Sigmoid colon (tissue), 7 donors: ENCODE results near the gene RASL10A. TPM values are rescaled to one million over a fixed set of nuclear protein-coding genes. Genes with fewer than 3 reads are reported as not detected.
A peak's percentile ranks its signal among the peaks of the same experiment; 100 is the strongest.

Experiments used
- DNase-seq: peaks from one replicate; pipeline ENCODE4 v3.0.0-alpha.2; 2019
- H3K27ac ChIP-seq, 4 donors: fragments of 200-600 bp; sonication (generic); one replicate each; pipeline ENCODE4 v1.5.1; 2016 to 2019; ENCODE audit warnings: mild to moderate bottlenecking in 1 of 4
- H3K27me3 ChIP-seq, 3 donors: fragments of 200-600 bp; sonication (generic); one replicate each; pipeline ENCODE4 v1.5.1; 2019; ENCODE audit warnings: mild to moderate bottlenecking in 1 of 3
- H3K36me3 ChIP-seq, 4 donors: fragments of 200-600 bp; sonication (generic); one replicate each; pipeline ENCODE4 v1.5.1; 2016 to 2019
- H3K4me1 ChIP-seq, 4 donors: fragments of 200-600 bp; sonication (generic); one replicate each; pipeline ENCODE4 v1.5.1; 2017 to 2019
- H3K4me3 ChIP-seq, 4 donors: fragments of 200-600 bp; sonication (generic); one replicate each; pipeline ENCODE4 v1.5.1; 2017 to 2019; ENCODE audit warnings: mild to moderate bottlenecking in 2 of 4, moderate library complexity in 1 of 4
- H3K9me3 ChIP-seq, 4 donors: fragments of 200-600 bp in 3 of 4; sonication (generic) in 3 of 4; one replicate each; pipeline versions ENCODE4 v1.5.1 to v1.6.1; 2013 to 2019
- EP300 ChIP-seq, 4 donors: sonication (generic); formaldehyde crosslinking; IDR thresholded peaks; one replicate each; pipeline ENCODE4 v1.6.1; 2017; ENCODE audit warnings: antibody characterized with exemption in 4 of 4
- POLR2A ChIP-seq, 2 donors: fragments of 450-650 bp; IDR thresholded peaks; one replicate each; pipeline ENCODE4 v1.6.1; 2016; ENCODE audit warnings: antibody characterized with exemption in 2 of 2, mild to moderate bottlenecking in 2 of 2, moderate library complexity in 2 of 2
- POLR2AphosphoS5 ChIP-seq, 4 donors: sonication (generic); formaldehyde crosslinking; IDR thresholded peaks; one replicate each; pipeline ENCODE4 v1.6.1; 2017; ENCODE audit warnings: antibody characterized with exemption in 4 of 4
- WGBS, 2 donors: extraction: QIAGEN DNeasy Blood & Tissue Kit; methylation state at CpG; one replicate each; pipeline ENCODE4 v1.1.7; 2013; 5-methylcytosine and 5-hydroxymethylcytosine counted together
- intact Hi-C: fragments of 100-400 bp; cut with DNase I; formaldehyde crosslinking; loops from one replicate; pipeline ENCODE4 v1.15.1; 2023
- polyA plus RNA-seq, 3 donors: library from polyadenylated mRNA; stranded (reverse); fragments of 200-250 nt; gene quantifications; one replicate each; pipeline ENCODE4 v1.2.3, GENCODE V29; 2013
- total RNA-seq, 4 donors: library from RNA; depleted of rRNA; stranded (reverse); fragments of >200 nt; gene quantifications; one replicate each; pipeline ENCODE4 v1.1.0, GENCODE V29; 2016
- TF ChIP-seq, protein P1 (sequence below), 4 experiments: fragments of 450-650 bp in 3 of 4; fragments of 200-600 bp in 1 of 4; IDR thresholded peaks; one replicate each; pipeline ENCODE4 v1.5.1; 2016 to 2019; ENCODE audit warnings: antibody characterized with exemption in 4 of 4, mild to moderate bottlenecking in 3 of 4, moderate library complexity in 2 of 4
- donor health status: healthy with polysubstance abuse.
- donor health status: Bipolar disorder and iron deficiency.
- donor health status: healthy.

RASL10A gene
- total and polyA plus RNA-seq, 7 donors, result 0.33 to 3.0 (median 1.4) TPM; not detected in 2

DNA sequence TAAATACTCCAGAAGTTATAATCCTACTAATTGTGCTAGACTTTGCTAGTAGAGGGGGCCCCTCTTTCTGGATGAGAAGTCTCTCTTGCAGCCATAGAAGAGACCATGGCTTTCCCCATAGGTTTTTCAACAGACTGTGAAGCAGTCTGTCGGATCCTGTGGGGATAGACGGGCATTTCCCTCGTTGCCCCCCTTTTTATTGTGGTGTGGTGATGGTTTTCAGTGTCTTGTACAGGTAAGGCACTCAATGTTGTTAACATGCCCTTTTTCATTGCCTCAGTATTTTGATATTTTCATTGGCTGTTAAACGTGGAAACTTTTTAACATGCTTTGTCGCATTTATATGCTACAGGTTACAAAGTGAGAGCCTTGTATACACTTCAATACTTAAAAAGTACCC, 25.4 kb downstream of the RASL10A start:
- WGBS, 2 donors, result 67 to 77% methylated on average over 5 of the region's 5 CpGs
- Histone ChIP-seq H3K27ac (no peak overlapping the region), H3K27me3 (no peaks in the 10 kb centered on the region), H3K4me3 (no peak overlapping the region), H3K4me1 (peaks cover 0 to 16% (median 6%) of the 10 kb centered on the region in 4 donors), H3K36me3 (peaks cover 24 to 100% (median 82%) of the 10 kb centered on the region in 4 donors), H3K9me3 (no peaks in the 10 kb centered on the region)
- no peak for DNase-seq
- intact Hi-C loops, result no loop called here
- TF ChIP-seq POLR2A (IDR thresholded peaks at IDR 0.05) (no peak), POLR2AphosphoS5 (IDR thresholded peaks at IDR 0.05) (no peak), EP300 (IDR thresholded peaks at IDR 0.05) (no peak)
- TF ChIP-seq, protein P1, sequence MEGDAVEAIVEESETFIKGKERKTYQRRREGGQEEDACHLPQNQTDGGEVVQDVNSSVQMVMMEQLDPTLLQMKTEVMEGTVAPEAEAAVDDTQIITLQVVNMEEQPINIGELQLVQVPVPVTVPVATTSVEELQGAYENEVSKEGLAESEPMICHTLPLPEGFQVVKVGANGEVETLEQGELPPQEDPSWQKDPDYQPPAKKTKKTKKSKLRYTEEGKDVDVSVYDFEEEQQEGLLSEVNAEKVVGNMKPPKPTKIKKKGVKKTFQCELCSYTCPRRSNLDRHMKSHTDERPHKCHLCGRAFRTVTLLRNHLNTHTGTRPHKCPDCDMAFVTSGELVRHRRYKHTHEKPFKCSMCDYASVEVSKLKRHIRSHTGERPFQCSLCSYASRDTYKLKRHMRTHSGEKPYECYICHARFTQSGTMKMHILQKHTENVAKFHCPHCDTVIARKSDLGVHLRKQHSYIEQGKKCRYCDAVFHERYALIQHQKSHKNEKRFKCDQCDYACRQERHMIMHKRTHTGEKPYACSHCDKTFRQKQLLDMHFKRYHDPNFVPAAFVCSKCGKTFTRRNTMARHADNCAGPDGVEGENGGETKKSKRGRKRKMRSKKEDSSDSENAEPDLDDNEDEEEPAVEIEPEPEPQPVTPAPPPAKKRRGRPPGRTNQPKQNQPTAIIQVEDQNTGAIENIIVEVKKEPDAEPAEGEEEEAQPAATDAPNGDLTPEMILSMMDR (IDR thresholded peaks at IDR 0.05), result no peak

DNA sequence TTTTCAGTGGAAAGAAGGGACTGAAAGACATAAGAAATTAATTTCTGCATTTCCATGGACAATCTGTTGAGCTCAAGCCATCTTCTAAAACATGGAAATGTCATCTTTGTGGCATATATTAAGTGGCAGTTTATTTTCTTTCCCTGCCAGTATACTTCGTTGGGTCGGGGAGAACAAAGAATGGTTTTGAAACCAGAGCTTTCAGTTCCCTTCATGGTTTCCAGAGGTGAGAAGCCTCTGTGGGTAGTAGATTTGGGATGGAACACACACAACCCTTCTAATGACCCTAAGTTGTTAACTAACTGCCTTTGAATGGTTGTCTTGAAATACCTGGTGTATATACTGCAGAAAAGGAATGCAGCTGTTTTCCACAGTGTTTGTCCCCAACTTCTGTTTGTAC, 26.7 kb downstream of the RASL10A start:
- Histone ChIP-seq H3K27ac (no peak overlapping the region), H3K27me3 (no peaks in the 10 kb centered on the region), H3K4me1 (peaks cover 0 to 16% (median 6%) of the 10 kb centered on the region in 4 donors), H3K4me3 (no peak overlapping the region), H3K9me3 (no peaks in the 10 kb centered on the region), H3K36me3 (peaks cover 30 to 100% (median 83%) of the 10 kb centered on the region in 4 donors)
- intact Hi-C loops, result no loop called here
- 54 to 57% methylated on average over 2 of the region's 2 CpGs for WGBS, 2 donors
- DNase-seq, result no peak
- TF ChIP-seq EP300 (IDR thresholded peaks at IDR 0.05), result no peak

DNA sequence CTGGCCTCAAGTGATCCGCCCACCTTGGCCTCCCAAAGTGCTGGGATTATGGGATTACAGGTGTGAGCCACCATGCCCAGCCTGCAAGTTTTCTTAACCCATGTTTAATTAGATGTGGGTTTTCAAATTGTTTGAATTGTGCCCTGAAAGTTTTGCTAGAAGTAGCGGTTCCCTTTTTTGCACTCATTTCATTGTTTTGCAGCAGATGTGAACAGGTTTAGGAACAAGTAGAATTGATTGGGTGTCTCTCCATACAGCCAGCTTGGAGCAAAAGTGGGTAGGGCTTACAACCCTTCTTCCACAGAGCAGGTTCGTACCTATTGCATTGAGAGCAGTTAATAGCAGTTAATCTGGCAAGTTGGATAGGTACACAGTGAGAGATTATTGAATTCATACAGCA, 31.3 kb downstream of the RASL10A start:
- no peaks in the 10 kb centered on the region for H3K27me3 ChIP-seq
- H3K4me1 ChIP-seq, result peaks cover 0 to 7% (median under 1%) of the 10 kb centered on the region in 4 donors
- no peak for DNase-seq
- TF ChIP-seq, protein P1 (IDR thresholded peaks at IDR 0.05), result no peak
- no peak for TF ChIP-seq POLR2A (IDR thresholded peaks at IDR 0.05)
- H3K36me3 ChIP-seq, result peaks cover 46 to 100% (median 88%) of the 10 kb centered on the region in 4 donors
- intact Hi-C loops, result no loop called here
- H3K27ac ChIP-seq, result no peak overlapping the region
- H3K9me3 ChIP-seq, result no peaks in the 10 kb centered on the region
- H3K4me3 ChIP-seq, result no peak overlapping the region
- 94 to 99% methylated on average over 3 of the region's 3 CpGs for WGBS, 2 donors

DNA sequence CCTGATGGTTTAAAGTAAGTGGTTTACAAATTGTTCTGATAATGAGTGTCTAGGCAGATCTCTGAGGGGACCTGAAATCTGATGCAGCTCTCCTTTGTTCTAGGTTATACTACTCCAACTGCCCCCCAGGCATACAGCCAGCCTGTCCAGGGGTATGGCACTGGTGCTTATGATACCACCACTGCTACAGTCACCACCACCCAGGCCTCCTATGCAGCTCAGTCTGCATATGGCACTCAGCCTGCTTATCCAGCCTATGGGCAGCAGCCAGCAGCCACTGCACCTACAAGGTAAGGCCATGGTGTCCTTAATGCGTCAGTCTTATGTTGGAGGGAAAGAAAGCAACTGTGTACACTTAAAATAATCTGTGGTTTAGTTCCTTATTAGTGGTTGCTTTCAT, 37.6 kb downstream of the RASL10A start:
- peaks cover 0 to 43% (median 29%) of the 10 kb centered on the region in 4 donors for H3K4me1 ChIP-seq
- TF ChIP-seq POLR2AphosphoS5 (IDR thresholded peaks at IDR 0.05) (no peak), POLR2A (IDR thresholded peaks at IDR 0.05) (no peak)

DNA sequence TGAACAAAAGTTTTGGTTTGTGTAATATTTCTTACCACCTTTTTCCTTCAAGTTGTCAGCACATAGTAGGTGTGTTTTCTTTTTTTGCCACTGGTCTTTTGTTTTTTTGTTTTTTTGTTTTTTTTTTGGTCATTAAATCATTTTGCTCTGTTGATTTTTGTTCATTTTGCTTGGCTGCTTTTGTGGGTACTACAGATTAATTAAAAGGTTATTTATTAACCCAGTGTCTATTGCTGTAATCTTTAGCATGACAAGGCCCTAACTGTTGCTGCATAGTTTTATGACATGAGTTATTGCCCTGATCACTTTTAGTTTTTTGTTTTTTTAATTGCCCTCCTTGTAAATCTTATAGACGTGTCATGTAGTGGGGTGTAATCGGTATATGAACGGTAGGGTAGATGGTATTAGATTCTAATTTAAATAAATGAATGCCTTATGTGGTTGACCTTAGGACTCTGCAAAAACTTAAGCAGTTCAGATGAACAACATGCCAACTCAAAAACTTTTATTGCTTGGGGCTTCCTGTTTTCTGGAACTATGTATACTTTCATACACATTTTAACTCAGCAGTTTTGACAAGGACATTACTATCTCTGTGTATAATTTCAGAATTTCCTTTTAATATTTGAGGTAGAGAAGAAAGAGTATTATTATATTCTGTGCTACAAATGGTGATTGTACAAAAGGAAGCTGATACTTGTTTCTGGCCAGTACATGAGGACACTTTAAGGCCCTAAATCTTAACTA, 39.5 kb downstream of the RASL10A start:
- no peak for DNase-seq
- H3K4me1 ChIP-seq, result peaks cover 0 to 63% (median 48%) of the 10 kb centered on the region in 4 donors
- H3K36me3 ChIP-seq, result peaks cover 26 to 89% (median 63%) of the 10 kb centered on the region in 4 donors
- TF ChIP-seq, protein P1 (IDR thresholded peaks at IDR 0.05), result no peak
- no peak for TF ChIP-seq EP300 (IDR thresholded peaks at IDR 0.05)
- no peak for TF ChIP-seq POLR2AphosphoS5 (IDR thresholded peaks at IDR 0.05)
- no peak for TF ChIP-seq POLR2A (IDR thresholded peaks at IDR 0.05)
- H3K4me3 ChIP-seq, result no peak overlapping the region
- intact Hi-C loops, result no loop called here
- no peaks in the 10 kb centered on the region for H3K9me3 ChIP-seq
- WGBS, 2 donors, result 19 to 61% methylated on average over 3 of the region's 3 CpGs
- no peaks in the 10 kb centered on the region for H3K27me3 ChIP-seq
- H3K27ac ChIP-seq, result no peak overlapping the region

More for the DNA sequence above, 37.6 kb downstream of the RASL10A start:
- Histone ChIP-seq H3K27me3 (no peaks in the 10 kb centered on the region), H3K4me3 (no peak overlapping the region), H3K9me3 (no peaks in the 10 kb centered on the region), H3K27ac (peak overlapping the region in 1 of 4 donors; percentile 6), H3K36me3 (peaks cover 37 to 99% (median 79%) of the 10 kb centered on the region in 4 donors)
- intact Hi-C loops, result no loop called here
- no peak for DNase-seq
- WGBS, 2 donors, result 85 to 87% methylated on average over 1 of the region's 1 CpG
